Pons (tissue), 1 donor: ENCODE results near the gene TMEM181.
"Not testable (repeated sequence)": the region's sequence is repeated elsewhere in the genome, so short reads cannot be mapped to it uniquely, and the experiment has no call there.

ENCODE experiments used
- DNase-seq: peaks from one replicate; pipeline ENCODE4 v3.0.0-alpha.2; 2016; ENCODE audit warnings: low spot score

Gene TMEM181

GRCh38 chr6:158538741-158539140 lies 21.1 kb upstream of the TMEM181 start:
- DNase-seq, result no peak

- DNase-seq, result no peak
Observed at GRCh38 chr6:158539413-158539812, 20.5 kb upstream of the TMEM181 start.

GRCh38 chr6:158539881-158540280 lies 20.0 kb upstream of the TMEM181 start:
- DNase-seq, result no peak

GRCh38 chr6:158543606-158544185 lies 16.2 kb upstream of the TMEM181 start:
- DNase-seq, result no peak

GRCh38 chr6:158544428-158544827 lies 15.5 kb upstream of the TMEM181 start:
- DNase-seq, result no peak

- DNase-seq, result no peak
Observed at GRCh38 chr6:158545043-158545966, 14.6 kb upstream of the TMEM181 start.

- DNase-seq, result no peak
Observed at GRCh38 chr6:158548418-158549161, 11.3 kb upstream of the TMEM181 start.

- no peak for DNase-seq
Observed at GRCh38 chr6:158552055-158552795, 7.7 kb upstream of the TMEM181 start.

- no peak for DNase-seq
Observed at GRCh38 chr6:158552796-158553138, 7.1 kb upstream of the TMEM181 start.

- no peak for DNase-seq
Observed at GRCh38 chr6:158554611-158555361, 5.1 kb upstream of the TMEM181 start.

- no peak for DNase-seq
Observed at GRCh38 chr6:158556113-158556512, 3.8 kb upstream of the TMEM181 start.

GRCh38 chr6:158557110-158557509 lies 2.8 kb upstream of the TMEM181 start:
- not testable (repeated sequence) for DNase-seq

- DNase-seq, result no peak
Observed at GRCh38 chr6:158557927-158558326, 2.0 kb upstream of the TMEM181 start.

GRCh38 chr6:158558415-158559306 lies 1.2 kb upstream of the TMEM181 start:
- DNase-seq, result no peak

GRCh38 chr6:158559338-158559894 lies 475 bp upstream of the TMEM181 start:
- no peak for DNase-seq

- no peak for DNase-seq
Observed at GRCh38 chr6:158560836-158561320, 987 bp downstream of the TMEM181 start.

GRCh38 chr6:158561321-158561884 lies 1.5 kb downstream of the TMEM181 start:
- DNase-seq, result no peak

- no peak for DNase-seq
Observed at GRCh38 chr6:158561938-158562337, 2.0 kb downstream of the TMEM181 start.
